ENCODE results near the gene PRR23E. TPM values are rescaled to one million over a fixed set of nuclear protein-coding genes. Genes with fewer than 3 reads are reported as not detected.

The PRR23E gene
- total RNA-seq, 2 donors from 2014 or later, result not detected

DNA sequence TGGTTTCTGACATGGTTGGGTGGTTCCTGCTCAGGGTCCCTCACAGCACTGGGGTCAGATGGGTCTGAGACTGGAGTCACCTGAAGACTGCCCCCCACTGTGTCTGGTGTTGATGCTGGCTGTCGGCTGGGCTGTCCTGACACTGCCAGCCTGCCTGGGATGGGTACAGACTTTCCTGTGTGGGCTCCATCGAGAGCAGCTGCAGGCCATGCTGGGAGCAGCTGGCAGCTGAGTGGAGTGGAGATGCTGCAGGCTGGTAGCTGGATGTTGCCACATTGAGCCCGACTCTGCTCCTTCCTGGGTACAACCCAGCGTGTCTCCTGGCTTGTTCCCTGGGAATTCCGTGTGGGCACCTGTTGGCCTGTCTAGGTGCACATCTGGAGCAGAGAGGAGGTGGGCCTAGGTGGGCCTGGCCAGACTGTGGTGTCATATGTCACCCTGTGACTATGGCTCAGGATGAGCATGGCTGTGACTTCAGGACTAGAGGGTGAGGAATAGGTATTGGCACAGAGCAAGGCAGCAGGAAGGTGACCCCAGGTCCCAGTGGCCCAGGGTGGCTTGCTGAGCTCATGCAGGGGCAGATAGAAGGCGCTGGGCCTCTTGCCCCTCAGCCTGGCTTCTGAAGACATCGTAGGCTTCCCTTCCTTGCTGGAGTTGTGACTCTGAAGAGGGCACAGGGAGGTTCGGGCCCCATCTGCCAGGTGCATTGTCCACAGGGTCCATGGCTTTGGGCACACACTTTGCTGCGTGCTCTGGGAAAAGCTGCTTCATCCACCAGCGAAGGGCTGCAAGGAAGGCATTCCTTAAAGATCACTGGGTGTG lies 40.0 kb upstream of the PRR23E start:
- Histone ChIP-seq H3K4me1 (ENCODE audit: control insufficient read depth, insufficient read depth, low read length) (no peaks in the 10 kb centered on the region), H3K36me3 (ENCODE audit: control insufficient read depth, insufficient read depth, low read length) (no peaks in the 10 kb centered on the region), H3K27ac (ENCODE audit: low read depth, low read length) (no peak overlapping the region), H3K4me3 (ENCODE audit: low read length) (no peak overlapping the region), H3K9ac (ENCODE audit: extremely low read depth, low read length, poor library complexity, severe bottlenecking) (no peak overlapping the region), H3K9me3 (ENCODE audit: control insufficient read depth, low read length) (no peaks in the 10 kb centered on the region), H3K27me3 (ENCODE audit: control insufficient read depth, insufficient read depth, low read length, poor library complexity, severe bottlenecking) (no peaks in the 10 kb centered on the region)
- Mint-ChIP-seq H3K27me3 (ENCODE audit: insufficient read depth) (peaks cover 4% of the 10 kb centered on the region), H3K4me1 (no peaks in the 10 kb centered on the region), H3K27ac (no peak overlapping the region), H3K36me3 (ENCODE audit: low read depth) (no peaks in the 10 kb centered on the region), H3K4me3 (no peak overlapping the region), H3K9me3 (no peaks in the 10 kb centered on the region)
- DNase-seq, result peak; percentile 28
- 88 to 96% methylated on average over 8 to 10 of the region's 10 CpGs for WGBS, 2 experiments (ENCODE audit: insufficient coverage in 1 of 2, insufficient read length in 1 of 2)
- no peak for TF ChIP-seq CTCF (conservative IDR thresholded peaks at IDR 0.05)

DNA sequence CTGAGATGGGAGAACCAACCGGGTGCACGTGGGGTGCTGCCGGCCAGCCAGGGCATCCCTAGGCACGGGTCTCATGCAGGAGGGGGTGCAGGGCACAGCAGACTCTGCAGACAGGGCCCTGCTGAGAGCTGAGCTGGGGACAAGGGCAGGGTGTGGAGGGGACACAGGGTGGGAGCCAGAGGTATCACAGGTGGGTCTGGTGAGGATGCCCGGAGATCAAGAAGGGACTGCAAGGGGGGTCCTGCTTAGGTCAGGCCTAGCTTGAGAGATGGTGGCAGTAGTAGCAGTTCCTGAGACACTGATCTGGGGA lies 39.5 kb upstream of the PRR23E start:
- Histone ChIP-seq H3K9me3 (ENCODE audit: control insufficient read depth, low read length) (no peaks in the 10 kb centered on the region), H3K4me3 (ENCODE audit: low read length) (no peak overlapping the region), H3K4me1 (ENCODE audit: control insufficient read depth, insufficient read depth, low read length) (no peaks in the 10 kb centered on the region), H3K27ac (ENCODE audit: low read depth, low read length) (no peak overlapping the region), H3K36me3 (ENCODE audit: control insufficient read depth, insufficient read depth, low read length) (no peaks in the 10 kb centered on the region), H3K27me3 (ENCODE audit: control insufficient read depth, insufficient read depth, low read length, poor library complexity, severe bottlenecking) (peaks cover 3% of the 10 kb centered on the region), H3K9ac (ENCODE audit: extremely low read depth, low read length, poor library complexity, severe bottlenecking) (no peak overlapping the region)
- 90% methylated on average over 5 of the region's 5 CpGs; no CpG with 5 or more reads in 1 of the 2 experiments for WGBS, 2 experiments (ENCODE audit: insufficient coverage in 1 of 2, insufficient read length in 1 of 2)
- H3K9me3 Mint-ChIP-seq, result no peaks in the 10 kb centered on the region
- no peak overlapping the region for H3K27ac Mint-ChIP-seq
- no peak overlapping the region for H3K4me3 Mint-ChIP-seq
- H3K36me3 Mint-ChIP-seq (ENCODE audit: low read depth), result no peaks in the 10 kb centered on the region
- no peaks in the 10 kb centered on the region for H3K4me1 Mint-ChIP-seq
- DNase-seq, result no peak
- no peak for TF ChIP-seq CTCF (conservative IDR thresholded peaks at IDR 0.05)
- H3K27me3 Mint-ChIP-seq (ENCODE audit: insufficient read depth), result peaks cover 4% of the 10 kb centered on the region

- H3K9ac ChIP-seq (ENCODE audit: extremely low read depth, low read length, poor library complexity, severe bottlenecking), result no peak overlapping the region
- H3K4me1 ChIP-seq (ENCODE audit: control insufficient read depth, insufficient read depth, low read length), result no peaks in the 10 kb centered on the region
- Mint-ChIP-seq H3K27me3 (ENCODE audit: insufficient read depth) (peaks cover 4% of the 10 kb centered on the region), H3K4me1 (no peaks in the 10 kb centered on the region), H3K36me3 (ENCODE audit: low read depth) (no peaks in the 10 kb centered on the region), H3K4me3 (no peak overlapping the region), H3K27ac (no peak overlapping the region), H3K9me3 (no peaks in the 10 kb centered on the region)
- H3K27ac ChIP-seq (ENCODE audit: low read depth, low read length), result no peak overlapping the region
- peaks cover 4% of the 10 kb centered on the region for H3K27me3 ChIP-seq (ENCODE audit: control insufficient read depth, insufficient read depth, low read length, poor library complexity, severe bottlenecking)
- no peak for DNase-seq
- no peaks in the 10 kb centered on the region for H3K36me3 ChIP-seq (ENCODE audit: control insufficient read depth, insufficient read depth, low read length)
- TF ChIP-seq CTCF (conservative IDR thresholded peaks at IDR 0.05), result no peak
- H3K4me3 ChIP-seq (ENCODE audit: low read length), result no peak overlapping the region
- H3K9me3 ChIP-seq (ENCODE audit: control insufficient read depth, low read length), result no peaks in the 10 kb centered on the region
- WGBS, 2 experiments (ENCODE audit: insufficient coverage in 1 of 2, insufficient read length in 1 of 2), result 88 to 90% methylated on average over 8 to 16 of the region's 16 CpGs
Observed at GRCh38 chr3:127156338-127157050, 36.4 kb upstream of the PRR23E start.

Measured in endodermal cell (in vitro differentiated cells).